ENCODE data around the gene UQCRC1.
"Not testable (repeated sequence)": the region's sequence is repeated elsewhere in the genome, so short reads cannot be mapped to it uniquely, and the experiment has no call there.

The UQCRC1 gene

DNA sequence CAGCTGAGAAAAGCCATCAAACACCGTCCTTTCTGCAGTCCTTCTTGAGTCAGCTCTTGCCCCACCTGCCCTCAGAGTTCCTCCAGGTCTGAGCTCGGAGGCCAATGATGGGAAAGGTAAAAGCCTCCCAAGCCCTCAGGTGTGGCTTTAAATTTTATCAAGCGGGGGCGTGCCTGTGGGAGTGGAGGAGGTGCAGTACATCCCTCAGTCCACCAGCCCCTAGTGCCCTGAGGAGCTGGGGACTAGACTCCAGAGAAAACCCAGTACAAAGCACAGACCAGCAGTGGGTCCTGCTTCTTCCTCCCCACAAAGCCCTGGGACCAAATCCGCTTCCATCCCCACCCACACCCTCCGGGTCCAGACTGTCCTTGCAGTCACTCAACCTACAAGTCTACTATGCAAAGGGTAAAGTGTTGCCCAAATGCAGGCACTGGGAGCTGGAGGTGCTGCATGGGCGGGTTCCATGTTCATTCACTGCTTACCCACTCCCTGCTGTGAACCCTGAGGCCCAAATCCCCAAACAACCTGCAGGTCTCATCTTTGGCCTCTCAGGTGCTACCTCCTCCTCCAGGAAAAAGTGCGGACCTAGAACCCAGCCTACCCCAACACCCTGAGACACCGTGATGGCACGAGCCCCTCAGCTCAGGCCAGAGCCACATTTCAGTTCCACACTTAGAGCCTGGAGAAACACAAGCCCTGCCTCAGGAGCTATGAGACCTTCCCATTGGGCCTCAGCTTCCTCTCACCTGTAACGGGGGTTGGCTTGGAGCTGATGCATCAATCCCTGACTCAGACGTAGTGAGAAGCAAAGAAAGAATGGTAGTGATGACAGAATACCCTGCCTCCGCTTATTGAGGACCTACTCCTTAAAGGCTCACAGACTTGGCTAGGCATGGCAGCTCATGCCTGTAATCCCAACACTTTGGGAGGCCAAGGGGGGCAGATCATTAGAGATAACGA lies 55.3 kb downstream of the UQCRC1 start:
- no peak for DNase-seq

DNA sequence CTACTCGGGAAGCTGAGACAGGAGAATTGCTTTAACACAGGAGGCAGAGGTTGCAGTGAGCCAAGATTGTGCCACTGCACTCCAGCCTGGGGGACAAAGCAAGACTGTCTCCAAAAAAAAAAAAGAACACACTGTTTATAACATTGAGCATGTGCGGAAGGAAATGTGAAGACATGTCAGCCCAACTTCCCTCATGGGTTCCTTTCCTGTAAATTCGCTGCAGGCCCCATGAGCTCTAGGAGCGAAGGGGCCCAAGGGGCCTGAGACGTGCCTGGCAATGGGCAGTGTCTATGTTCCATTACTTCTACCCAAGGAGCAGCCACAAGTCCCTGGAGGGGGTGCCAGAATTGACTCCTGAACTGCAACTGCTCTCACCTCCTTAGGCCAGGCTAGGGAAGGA lies 56.1 kb downstream of the UQCRC1 start:
- DNase-seq: no peak

DNA sequence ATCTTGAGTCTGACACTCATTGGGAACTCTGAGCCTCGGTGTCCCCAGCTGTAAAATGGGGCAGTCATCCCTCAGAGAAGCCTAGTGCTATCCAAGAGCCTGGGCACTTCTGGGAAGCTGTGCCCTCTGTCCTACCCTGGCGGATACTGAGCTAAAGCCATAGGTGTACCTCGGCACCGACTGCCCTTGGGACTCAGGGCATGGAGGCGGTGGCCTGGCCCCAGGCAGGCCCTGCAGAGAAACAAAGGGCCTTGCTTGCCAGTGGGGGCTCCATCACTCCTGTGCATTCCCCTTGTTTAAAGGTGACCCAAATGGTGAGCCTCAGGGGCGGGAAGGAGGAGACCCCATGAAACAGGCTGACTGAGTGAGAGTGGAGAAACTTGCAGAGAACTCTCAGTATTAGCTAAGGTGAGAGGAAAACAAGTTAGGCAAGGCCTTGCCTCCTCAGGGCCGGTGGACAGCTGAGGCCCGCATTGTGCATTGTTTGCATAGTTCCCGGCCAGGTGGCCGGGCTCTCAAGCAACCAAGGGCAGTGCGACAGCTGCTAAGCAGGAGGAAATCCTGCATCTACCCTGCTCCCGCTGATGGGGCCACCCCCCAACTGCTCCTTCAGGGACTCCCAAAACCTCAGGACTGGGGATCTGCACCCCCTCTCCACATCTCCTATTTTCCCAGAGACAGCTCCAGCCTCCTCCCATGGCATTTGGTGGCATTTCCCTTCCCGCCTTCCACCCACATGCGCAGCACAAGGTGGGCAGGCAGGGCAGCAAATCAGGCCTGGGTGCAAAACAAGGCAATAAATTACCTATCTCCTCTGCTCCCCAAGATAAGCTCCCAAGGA lies 57.1 kb downstream of the UQCRC1 start:
- DNase-seq: peak; percentile 84

DNA sequence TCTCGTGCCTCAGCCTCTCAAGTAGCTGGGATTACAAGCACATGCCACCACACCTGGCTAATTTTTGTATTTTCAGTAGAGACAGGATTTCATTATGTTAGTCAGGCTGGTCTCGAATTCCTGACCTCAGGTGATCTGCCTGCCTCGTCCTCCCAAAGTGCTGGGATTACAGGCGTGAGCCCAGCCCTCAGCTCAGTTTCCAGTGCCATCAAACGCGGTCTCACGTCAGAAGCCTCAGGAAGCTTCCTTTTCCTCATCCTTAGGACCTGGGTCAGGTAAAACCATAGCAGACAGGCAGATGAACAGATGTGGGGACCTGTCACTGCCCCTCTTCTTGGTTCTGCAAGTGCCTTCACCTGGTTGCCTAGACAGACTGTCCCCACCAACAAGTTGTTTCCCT lies 57.8 kb downstream of the UQCRC1 start:
- DNase-seq: not testable (repeated sequence)
